D341Med (cell line): ENCODE results near the gene ATAD5.
"Not testable (repeated sequence)": the region's sequence is repeated elsewhere in the genome, so short reads cannot be mapped to it uniquely, and the experiment has no call there.

Experiments
- DNase-seq: peaks from one replicate; pipeline ENCODE4 v3.0.0; 2012; ENCODE audit warnings: low spot score

ATAD5 gene

GRCh38 chr17:30822919-30823318, 8.8 kb upstream of the ATAD5 start:
- DNase-seq = not testable (repeated sequence)

DNA sequence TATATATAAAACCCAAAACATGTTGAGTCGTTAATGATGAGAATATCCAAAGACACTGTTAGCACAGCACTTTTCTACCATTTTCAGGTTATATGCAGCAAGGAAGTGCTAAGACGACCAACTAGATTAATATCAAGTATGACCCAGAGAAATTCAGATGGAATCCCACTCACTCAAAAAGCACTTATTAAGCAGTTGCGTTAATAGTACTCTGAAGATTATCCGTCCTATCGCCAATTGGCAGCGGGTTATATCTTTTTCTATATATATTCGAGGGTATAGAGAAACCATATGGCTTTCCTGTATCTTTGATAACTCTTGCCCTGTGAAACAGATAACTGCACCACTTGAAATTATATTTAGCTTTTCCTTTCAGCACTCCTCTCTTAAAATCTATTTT, 8.3 kb upstream of the ATAD5 start:
- DNase-seq = no peak

DNA sequence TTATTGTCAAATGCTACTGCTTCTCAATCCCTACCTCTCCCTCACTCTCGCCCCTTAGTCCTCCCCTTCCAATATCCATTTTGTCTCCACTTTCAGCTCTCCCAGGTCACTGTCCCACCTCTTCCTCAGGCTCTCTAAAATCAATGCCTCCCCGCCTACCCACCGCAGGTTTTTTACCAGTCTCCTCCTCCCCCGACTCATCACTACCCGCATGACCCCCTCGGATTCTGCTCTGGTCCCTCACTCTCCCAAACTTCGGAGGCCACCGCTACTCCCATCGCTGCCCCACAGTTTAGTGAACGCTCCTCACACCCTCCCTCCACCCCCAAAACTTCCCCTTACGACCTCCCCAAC, 7.8 kb upstream of the ATAD5 start:
- peak; percentile 69 for DNase-seq

DNA sequence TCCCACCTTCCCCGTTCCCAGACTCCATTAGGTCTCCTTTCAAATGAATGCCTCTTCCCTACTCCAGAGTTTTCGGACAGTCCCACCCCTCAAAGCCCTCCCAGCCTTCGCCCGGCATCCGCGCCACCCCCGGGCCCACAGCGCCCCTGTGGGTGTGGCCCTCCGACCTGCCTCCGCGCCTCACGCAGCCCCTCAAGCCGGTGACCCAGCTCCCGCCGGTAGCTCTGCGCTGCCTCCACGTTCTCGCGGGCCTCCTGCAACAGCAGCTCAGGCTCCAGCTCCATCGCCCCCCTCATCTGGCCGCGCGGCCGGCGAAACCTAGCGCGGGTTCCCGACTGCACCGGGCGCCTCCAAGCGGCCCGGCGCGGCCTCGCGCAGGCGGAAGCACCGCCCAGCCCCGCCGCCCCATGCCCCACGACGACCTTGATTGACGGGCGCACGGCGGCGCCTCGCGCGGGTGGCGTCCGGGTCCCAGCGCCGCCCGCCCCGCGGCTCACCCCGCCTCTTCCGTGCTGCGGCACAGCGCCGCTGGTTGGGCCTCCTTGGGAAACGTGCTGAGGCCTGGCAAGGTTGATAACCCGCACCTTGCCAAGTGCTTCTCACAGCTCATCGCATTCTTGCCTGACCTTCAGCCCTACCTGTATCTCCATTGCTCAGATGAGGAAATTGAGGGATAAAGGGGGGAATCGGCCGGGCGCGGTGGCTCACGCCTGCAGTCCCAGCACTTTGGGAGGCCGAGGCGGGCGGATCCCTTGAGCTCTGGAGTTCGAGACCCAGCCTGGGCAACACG, 7.2 kb upstream of the ATAD5 start, which contains the start of gene CRLF3:
Gene CRLF3 (minus strand): TSS at position 337 of the 790 bp plus-strand sequence. CDS start 41 bp downstream, at position 296.
- peak; percentile 100 for DNase-seq

DNA sequence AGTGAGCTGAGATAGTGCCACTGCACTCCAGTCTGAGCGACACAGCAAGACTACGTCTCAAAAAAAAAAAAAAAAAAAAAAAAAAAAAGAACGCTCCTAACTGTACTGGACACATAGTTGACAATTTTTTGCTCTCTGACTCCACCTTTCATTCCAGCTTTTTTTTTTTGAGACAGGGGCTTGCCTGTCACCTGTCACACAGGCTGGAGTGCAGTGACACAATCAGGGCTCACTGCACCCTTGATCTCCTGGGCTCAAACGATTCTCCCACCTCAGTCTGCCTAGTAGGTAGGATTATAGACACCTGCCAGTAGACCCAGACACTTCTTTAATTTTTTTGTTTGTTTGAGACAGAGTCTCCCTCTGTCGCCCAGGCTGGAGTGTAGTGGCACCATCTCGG, 4.7 kb upstream of the ATAD5 start:
- DNase-seq = no peak

- DNase-seq = no peak
These were observed 2.7 kb upstream of the ATAD5 start for GRCh38 chr17:30829022-30829421.

- peak; percentile 42 for DNase-seq
These were observed 509 bp upstream of the ATAD5 start for GRCh38 chr17:30831257-30831656.

- DNase-seq = no peak
These were observed 815 bp downstream of the ATAD5 start for GRCh38 chr17:30832438-30833124.

DNA sequence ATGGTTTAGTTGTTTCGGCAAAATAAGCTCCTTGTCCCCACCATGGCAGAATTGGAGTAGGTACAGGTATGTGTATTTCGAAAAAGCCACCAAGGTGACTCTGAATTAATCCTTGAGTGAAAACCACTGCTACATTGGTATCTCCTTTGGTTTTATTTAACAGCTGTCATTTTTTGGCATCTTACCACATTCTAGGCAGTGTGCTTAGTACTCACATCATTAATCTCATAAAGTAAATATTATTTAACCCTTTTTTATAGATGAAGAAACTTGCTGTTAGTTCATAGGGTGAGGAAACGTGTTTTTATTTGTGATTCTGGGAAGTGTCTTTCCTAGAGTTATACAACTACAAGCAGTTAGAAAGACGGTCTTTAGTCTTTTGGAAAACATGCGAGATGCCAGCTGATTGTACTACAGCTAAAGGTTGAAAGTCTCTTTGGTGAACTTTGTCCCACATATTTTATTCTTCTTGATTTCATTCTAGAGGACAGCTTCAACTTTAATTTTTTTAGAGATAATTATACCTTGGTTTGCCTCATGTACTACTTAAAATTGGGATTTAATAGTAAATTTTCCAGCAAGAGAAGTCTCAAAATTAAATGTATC, 6.5 kb downstream of the ATAD5 start:
- DNase-seq = no peak

GRCh38 chr17:30840771-30841170, 9.0 kb downstream of the ATAD5 start:
- no peak for DNase-seq

DNA sequence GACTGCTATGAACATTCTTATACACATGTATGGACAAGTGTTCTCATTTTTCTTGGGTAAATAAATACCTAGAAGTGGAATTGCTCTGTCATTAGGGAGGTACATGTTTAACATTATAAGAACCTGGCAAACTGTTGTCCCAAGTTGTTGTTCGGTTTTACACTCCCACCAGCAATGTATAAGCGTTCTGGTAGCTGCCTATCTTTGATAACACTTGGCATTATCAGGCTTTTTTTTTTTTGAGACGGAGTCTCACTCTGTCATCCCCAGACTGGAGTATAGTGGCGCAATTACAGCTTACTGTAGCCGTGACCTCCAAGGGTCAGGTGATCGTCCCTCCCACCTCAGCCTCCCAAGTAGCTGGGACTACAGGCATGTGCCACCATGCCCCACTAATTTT, 16.3 kb downstream of the ATAD5 start:
- DNase-seq = no peak

DNA sequence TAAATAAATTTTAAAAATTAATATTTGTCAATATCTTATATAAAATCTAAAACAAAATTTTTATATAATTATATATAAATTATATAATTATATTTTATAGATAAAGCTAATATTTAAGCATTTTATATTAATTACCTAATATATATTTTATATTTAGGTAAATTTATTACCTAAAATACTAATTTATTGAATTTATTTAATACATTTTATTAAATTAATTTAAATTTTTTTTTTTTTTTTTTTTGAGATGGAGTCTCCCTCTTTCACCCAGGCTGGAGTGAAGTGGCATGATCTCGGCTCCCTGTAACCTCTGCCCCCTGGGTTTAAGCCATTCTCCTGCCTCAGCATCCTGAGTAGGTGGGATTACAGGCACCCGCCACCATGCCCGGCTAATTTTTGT, 22.4 kb downstream of the ATAD5 start:
- no peak for DNase-seq

- DNase-seq = no peak
These were observed 26.9 kb downstream of the ATAD5 start for GRCh38 chr17:30858556-30859250.

DNA sequence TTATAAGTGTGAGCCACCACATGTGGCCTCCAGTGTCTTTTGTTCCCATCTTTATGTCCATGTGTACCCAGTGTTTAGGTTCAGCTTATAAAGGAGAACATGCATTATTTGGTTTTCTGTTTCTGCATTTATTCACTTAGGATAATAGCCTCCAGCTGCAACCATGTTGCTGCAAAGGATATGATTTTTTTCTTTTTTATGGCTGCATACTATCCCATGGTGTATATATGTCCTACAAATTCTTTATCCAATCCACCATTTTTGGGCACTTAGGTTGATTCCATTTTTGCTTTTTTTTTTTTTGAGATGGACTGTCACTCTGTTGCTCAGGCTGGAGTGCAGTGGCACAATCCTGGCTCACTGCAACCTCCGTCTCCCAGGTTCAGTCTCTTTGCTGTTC, 32.9 kb downstream of the ATAD5 start:
- no peak for DNase-seq

DNA sequence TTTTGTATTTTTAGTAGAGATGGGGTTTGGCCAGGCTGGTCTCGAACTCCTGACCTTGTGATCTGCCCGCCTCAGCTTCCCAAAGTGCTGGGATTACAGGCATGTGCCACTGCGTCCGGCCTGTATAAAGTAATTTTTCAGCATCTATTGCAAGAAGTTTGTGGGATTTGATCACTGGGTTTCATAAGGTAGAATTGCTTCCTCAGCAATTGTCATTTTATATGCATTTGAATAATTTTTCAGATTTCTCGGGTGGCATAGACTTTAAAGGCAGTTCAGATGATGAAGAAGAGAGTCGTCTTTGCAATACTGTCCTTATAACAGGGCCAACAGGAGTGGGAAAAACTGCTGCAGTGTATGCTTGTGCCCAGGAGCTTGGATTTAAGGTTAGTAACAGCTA, 37.2 kb downstream of the ATAD5 start:
- no peak for DNase-seq

DNA sequence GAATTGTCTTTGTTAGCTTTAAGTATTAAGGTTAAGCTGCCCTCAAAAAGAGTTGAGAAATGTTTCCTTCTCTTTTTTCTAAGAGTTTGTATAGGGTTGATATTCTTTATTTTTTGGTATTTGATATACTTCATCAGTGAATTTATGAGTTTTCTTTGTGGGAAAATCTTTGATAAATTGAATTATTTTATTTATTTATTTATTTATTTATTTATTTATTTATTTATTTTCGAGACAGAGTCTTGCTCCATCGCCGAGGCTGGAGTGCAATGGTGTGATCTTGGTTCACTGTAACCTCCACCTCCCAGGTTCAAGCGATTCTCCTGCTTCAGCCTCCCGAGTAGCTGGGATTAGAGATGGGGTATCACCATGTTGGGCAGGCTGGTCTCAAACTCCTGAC, 54.4 kb downstream of the ATAD5 start:
- DNase-seq = no peak

- DNase-seq = no peak
These were observed 62.5 kb downstream of the ATAD5 start for GRCh38 chr17:30894236-30894635.

- DNase-seq = no peak
These were observed 65.5 kb downstream of the ATAD5 start for GRCh38 chr17:30897311-30897710.

DNA sequence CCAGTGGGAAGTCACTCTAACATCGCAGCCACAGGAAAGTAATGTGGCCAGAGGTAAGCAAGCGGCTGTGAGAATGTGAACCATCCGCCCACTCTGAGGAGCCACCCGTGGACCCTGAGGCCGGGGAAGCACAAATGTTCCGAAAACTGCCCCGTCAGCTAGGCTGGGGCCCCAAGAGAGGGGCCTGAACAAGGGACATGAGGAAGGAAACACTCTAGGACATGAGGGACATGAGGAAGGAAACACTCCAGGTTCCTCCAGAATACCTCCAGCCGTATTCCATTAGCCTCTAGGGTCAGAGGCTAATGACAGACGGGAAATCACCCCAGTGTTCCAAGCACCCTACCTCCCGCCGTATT, 74.0 kb downstream of the ATAD5 start:
- peak; percentile 66 for DNase-seq

GRCh38 chr17:30906101-30906911, 74.5 kb downstream of the ATAD5 start, which contains the start of gene TEFM:
Gene TEFM (minus strand): TSS chr17:30906238. CDS start chr17:30906198, 40 bp downstream.
- DNase-seq = peak; percentile 96

GRCh38 chr17:30908717-30909420, 77.1 kb downstream of the ATAD5 start:
- DNase-seq = no peak
